GM18519 (cell line): ENCODE results near the gene TTF1.
A peak's percentile ranks its signal among the peaks of the same experiment; 100 is the strongest.

Experiments
- ATAC-seq: cut with Tn5 transposase; IDR thresholded peaks from one replicate; pipeline ENCODE4 v1.9.1; 2021; ENCODE audit warnings: mild to moderate bottlenecking, moderate library complexity; ENCODE audit not compliant: unreplicated experiment, low FRiP score

TTF1 gene

GRCh38 chr9:132367613-132368313 is 38.9 kb downstream of the TTF1 start:
- no peak for ATAC-seq

- ATAC-seq = no peak
These were observed 40.2 kb downstream of the TTF1 start for GRCh38 chr9:132366481-132366880.

DNA sequence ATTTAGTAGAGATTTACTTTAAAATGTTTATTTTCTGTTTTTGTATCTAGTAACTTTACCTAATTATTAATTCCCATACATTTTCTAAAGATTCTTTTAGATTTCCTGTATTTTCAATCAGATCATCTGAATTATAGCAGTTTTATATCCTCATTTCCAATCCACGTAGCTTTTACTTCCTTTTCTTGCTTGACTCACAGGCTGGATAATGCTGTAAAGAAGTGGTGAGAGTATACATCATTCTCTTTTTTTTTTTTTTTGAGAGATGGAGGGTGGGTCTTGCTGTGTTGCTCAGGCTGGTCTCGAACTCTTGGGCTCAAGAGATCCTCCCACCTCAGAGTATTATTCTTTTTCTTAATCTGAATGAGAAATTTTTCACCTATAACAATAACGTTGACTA is 40.7 kb downstream of the TTF1 start:
- no peak for ATAC-seq

DNA sequence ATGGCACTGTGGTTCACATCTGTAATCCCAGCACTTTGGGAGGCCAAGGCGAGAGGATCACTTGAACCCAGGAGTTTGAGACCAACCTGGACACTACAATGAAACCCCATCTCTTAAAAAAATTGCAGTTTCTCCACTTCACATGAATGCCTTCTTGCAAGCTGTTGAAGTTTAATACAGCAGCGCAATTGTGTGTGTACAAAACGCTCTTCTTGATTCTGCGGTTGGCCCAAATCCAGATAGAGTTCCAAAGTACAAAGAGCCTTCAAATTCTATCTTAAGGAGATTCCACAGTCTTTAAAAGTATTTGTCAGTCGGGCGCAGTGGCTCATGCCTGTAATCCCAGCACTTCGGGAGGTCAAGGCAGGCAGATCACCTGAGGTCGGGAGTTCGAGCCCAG is 42.6 kb downstream of the TTF1 start:
- no peak for ATAC-seq

GRCh38 chr9:132357764-132358163 is 48.9 kb downstream of the TTF1 start:
- ATAC-seq = no peak

- no peak for ATAC-seq
These were observed 50.2 kb downstream of the TTF1 start for GRCh38 chr9:132356324-132356924.

DNA sequence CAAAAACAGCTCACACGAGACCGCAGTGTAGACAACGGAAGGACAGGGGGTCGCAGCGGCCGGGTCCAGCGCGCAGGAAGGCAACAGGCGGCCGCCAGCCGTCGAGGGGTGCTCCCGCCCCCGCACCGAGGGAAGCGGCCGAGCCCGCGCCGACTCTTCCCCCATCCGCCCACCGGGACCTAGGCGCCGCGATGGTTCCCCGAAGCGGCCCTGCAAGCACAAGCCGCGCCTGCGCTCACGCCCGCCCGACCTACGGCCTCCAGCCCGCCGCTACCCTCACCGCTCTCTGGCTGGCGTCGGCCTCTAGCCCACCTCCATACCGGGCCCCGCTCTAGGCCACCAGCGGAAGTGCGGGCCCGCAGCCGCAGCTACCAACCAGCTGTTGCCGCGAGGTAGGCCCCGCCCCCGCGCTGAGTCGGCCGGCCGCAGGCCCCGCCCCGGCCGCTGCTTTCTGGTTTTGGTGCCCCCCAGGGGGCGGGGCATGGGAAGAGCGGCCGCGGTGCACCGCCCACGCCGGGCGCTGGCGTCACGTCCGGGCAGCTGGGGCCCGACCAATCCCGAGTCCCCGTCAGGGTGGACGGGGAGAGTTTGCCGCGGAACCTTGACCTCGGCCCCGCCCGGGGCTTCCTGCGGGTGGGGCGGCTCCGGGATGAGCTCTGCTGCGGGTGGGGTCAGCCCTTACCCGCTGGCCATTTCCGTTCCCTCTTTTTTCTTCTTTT is 51.8 kb downstream of the TTF1 start, which contains the start of gene SETX:
Gene SETX, minus strand, starts transcription at position 350 of the 719 bp plus-strand sequence. CDS start 5,558 bp downstream, outside the sequence.
- peak; percentile 66 for ATAC-seq

GRCh38 chr9:132351404-132352045 is 55.1 kb downstream of the TTF1 start:
- ATAC-seq = no peak

- no peak for ATAC-seq
These were observed 55.8 kb downstream of the TTF1 start for GRCh38 chr9:132350861-132351315.

DNA sequence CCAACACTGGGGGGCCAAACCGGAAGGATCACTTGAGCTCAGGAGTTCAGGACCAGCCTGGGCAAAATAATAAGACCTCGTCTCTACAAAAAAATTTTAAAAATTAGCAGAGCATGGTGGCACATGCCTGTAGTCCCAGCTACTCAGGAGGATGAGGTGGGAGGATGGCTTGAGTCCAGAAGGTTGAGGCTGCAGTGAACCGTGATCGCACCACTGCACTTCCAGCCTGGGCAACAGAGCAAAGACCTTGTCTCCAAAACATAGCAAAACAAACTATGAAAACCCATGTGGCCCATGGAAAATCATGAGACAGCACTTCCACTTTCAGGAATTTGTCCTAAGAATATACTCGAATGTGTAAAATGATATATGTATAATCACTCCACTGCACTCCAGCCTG is 58.0 kb downstream of the TTF1 start:
- no peak for ATAC-seq

- no peak for ATAC-seq
These were observed 60.5 kb downstream of the TTF1 start for GRCh38 chr9:132346177-132346576.

- ATAC-seq = no peak
These were observed 65.3 kb downstream of the TTF1 start for GRCh38 chr9:132341177-132341840.

DNA sequence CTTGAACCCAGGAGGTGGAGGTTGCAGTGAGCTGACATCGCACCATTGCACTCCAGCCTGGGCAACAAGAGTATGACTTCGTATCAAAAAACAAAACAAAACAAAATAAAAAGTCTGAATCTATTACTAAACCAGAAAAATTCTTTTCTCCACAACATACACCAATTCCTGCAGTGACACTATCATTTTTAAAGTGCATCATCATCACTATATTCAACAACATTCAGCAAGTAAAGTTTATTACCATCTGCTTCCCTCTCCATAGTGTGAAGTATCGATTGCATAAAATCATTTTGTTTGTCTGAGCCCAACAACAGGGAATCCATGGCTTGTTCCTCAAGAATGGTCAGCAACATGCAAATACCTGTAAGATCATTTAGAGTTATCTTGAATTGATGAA is 72.3 kb downstream of the TTF1 start:
- no peak for ATAC-seq

DNA sequence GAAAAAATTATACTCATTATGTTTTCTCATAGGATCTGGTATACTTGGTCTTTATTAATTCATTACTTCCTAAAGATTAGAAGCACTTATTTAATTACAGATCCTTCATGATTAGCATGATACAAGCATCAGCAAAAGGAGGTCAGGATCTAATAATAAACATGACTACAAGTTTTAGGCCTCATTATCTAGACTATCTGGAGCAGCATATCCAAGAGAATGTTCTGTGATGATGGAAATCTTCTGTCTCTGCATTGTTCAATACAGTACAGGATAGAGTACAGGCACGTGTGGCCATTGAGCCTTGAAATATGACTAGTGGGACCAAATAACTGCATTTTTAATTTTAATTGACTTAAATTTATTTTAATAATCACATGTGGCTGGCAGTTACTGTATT is 73.1 kb downstream of the TTF1 start:
- ATAC-seq = no peak

GRCh38 chr9:132328580-132328979 is 78.1 kb downstream of the TTF1 start:
- ATAC-seq = no peak

GRCh38 chr9:132327537-132327936 is 79.1 kb downstream of the TTF1 start:
- ATAC-seq = no peak
